HG03575 (cell line): ENCODE measurements around the gene IL4I1.
"Not testable (repeated sequence)": the region's sequence is repeated elsewhere in the genome, so short reads cannot be mapped to it uniquely, and the experiment has no call there.

Experiments used
- ATAC-seq: cut with Tn5 transposase; IDR thresholded peaks from one replicate; pipeline ENCODE4 v1.9.1; 2021; ENCODE audit not compliant: unreplicated experiment, insufficient number of reproducible peaks, low FRiP score; ENCODE audit errors: extremely low read depth

The IL4I1 gene, protein sequence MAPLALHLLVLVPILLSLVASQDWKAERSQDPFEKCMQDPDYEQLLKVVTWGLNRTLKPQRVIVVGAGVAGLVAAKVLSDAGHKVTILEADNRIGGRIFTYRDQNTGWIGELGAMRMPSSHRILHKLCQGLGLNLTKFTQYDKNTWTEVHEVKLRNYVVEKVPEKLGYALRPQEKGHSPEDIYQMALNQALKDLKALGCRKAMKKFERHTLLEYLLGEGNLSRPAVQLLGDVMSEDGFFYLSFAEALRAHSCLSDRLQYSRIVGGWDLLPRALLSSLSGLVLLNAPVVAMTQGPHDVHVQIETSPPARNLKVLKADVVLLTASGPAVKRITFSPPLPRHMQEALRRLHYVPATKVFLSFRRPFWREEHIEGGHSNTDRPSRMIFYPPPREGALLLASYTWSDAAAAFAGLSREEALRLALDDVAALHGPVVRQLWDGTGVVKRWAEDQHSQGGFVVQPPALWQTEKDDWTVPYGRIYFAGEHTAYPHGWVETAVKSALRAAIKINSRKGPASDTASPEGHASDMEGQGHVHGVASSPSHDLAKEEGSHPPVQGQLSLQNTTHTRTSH

DNA sequence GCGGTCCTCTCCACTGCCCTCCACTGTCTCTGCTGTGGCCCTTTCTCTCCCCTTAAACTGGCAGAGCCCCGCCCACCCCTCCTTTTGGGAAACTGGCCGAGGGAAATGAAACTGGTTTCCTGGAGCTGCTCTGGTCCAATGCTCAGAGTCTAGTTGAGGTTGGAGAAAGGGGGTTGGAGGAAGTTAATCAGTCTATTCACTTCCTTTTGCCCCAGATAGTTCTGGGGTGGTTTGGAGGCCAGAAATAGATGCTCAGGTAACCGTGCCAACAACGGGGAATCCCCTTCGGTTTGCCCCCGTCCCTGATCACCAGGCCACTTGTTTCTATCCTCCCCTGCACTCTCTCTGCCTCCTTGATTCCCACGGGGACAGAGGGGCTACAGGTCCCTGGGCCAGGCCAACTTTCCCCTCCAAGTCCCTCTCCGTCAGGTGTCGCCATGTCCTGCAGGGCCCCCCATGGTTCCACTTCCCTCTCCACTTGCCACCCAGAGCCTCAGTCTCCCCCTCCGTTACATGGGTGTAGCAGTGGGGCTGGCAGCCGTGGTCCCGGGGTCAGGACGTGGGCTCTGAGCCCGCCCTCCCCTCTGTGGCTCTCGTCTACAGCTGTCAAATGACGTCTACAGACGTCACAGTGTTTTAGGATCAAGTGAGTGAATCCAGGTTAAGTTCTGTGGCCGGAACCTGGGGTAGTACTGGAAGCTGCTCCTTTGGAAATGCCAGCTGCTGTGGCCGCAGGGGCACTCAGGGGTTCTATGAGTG is at the start of gene IL4I1:
TSS of gene IL4I1 (minus strand) at position 25 of the 759 bp plus-strand sequence. CDS start 727 bp downstream, outside the sequence.
- ATAC-seq, result peak; percentile 39

DNA sequence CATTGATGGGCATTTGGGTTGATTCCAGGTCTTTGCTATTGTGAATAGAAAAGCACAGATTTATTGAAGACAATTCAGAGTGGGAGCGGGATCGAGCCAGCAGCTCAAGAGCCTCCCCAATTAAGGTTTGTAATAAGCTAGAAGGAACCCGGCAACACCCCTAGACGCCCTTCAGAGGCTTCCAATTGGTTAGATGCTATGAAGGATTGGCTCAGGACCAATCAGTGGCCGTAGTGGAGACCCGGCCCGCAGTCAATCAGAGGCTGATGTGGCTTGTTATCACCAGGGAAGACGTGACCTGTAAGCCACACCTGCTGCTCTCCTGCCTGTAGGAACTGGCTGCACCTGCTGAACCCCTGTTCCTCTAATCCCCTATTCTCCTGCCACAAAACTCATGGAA is 49.7 kb upstream of the IL4I1 start:
- no peak for ATAC-seq

DNA sequence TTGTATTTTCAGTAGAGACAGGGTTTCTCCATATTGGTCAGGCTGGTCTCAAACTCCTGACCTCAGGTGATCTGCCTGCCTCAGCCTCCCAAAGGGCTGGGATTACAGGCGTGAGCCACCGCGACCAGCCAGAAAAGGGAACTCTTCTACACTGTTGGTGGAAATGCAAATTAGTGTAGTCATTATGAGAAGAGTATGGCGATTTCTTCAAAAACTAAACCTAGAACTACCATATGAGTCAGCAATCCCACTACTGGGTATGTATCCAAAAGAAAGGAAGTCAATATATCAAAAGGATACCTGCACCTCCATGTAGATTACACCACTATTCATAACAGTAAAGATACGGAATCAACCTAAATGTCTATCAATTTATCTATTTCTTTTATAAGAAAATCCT is 47.9 kb upstream of the IL4I1 start:
- not testable (repeated sequence) for ATAC-seq

DNA sequence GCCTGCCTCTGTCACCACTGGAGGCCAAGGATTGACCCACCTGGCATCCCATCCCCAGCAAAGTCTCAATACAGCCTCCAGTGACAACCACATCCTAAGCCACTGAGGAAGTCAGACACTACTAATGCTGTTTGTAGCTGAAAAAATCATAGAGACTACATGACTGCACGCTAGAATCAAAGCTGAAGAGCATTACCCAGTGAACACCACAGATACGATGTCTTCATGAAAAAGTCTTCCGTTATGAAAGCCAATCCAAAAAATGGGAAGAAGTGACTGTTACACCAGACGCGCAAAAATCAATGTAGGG is 43.8 kb upstream of the IL4I1 start:
- no peak for ATAC-seq

DNA sequence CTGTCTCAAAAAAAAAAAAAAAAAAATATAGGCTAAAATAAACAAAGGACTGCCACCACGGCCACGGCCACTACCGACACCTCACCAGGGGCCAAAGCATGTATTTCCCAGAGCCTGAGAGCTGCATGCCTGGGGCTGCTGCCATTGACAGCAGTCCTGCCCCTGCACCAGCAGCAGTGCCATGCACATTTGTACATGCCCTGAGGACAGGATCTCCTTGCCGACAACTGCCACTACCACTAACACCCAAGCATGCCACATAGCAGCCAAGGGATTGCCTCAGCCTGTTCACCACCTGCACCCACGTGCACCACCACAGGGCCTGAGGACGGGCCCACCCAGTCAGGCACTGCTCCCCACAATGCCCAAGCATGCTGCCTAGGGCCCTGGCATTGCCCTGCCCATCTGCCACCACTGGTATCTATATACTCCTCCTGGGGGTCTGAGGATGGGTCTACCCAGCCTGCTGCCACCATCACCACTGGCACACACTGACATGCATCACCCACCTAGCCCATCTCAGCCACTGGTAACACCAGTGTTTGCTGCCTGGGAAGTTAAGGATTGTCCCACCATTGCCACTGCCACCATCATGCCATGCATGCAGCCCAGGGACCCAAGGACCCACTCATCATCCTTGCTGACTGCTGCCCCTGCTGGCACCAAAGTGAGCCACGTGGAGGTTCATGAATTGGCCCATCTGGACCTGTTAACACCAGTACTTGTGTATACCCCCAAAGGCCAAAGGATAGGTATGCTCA is 43.2 kb upstream of the IL4I1 start:
- ATAC-seq, result no peak

DNA sequence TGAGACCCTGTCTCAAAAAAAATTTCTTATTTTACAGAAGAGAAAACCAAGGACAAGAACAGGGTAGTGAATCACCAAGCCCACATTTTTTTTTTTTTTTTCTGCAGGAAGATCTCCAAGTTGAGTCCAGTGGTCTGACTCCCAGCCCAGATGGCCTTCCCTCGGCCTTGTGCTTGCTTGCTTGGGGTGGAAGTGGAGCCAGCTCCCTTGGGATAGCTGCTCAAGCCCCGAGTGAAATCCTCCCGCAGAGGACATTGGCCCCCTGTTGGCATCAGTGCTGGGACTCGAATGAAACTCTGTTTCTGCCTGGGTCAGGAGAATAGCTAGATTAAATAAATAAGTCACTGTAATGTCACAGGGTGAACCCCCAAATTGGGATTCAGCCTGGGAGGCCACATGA is 42.0 kb upstream of the IL4I1 start:
- no peak for ATAC-seq

DNA sequence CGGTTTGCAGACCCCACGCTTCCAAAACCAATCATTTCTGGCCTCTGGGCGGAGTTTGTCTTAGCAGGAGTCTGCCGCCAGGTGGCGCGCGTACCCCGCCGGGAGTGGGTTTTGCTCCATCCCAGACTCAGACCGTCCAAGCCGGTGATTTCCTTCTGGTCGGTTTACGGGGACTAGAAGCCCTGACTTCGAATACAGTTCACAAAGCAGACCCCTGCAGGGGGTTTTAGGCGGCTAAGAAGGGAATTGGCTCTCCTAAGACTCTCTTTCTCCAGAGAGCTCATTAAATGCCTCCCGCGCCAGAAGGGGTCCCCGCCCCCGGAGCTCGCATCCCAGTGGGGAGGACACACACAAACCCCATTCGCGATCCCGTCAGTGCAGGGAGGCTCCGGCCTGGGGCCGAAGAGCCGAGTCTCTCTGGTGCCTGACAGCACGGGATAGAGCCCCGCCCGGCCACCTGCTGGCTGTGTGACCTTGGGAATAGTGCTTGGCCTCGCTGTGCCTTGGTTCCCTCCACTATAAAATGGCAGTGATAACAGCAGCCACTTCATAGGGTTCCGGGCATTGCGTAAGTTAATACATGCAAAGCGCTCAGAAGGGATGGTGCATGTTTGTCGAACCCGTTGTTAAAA is 41.2 kb upstream of the IL4I1 start:
- ATAC-seq, result no peak

DNA sequence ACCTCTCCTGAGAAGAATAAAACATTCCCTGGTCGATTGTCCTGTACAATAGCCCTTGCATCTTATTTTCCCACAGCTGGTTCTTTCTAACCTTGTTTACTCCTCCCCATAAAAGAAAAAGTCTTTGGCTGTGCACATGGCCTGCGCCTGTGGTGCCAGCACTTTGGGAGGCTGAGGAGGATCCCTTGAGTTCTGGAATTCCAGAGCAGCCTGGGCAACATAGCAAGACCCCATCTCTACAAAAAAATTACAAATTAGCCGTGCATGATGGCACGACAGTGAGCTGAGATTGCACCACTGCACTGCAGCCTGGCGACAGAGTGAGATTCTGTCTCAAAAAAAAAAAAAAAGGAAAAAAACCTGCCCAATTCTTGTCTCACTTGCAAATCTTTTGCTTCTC is 39.9 kb upstream of the IL4I1 start:
- ATAC-seq, result no peak

DNA sequence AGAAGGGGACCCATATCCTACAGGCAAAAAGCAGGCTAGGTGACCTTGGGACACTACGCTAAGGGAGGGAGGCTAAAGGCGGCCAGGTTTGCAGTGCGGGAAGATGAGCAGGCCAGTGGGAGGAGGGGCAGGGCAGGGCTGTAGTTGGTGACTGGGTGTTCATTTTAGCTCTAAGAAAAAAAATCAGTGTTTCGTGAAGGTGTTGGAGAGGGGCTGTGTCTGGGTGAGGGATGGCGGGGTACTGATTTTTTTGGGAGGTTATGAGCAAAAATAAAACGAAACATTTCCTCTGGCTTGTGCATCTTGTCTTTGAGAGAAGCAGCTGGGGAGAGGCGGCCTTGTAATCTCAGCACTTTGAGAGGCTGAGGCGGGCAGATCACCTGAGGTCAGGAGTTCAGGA is 37.0 kb upstream of the IL4I1 start:
- ATAC-seq, result no peak

DNA sequence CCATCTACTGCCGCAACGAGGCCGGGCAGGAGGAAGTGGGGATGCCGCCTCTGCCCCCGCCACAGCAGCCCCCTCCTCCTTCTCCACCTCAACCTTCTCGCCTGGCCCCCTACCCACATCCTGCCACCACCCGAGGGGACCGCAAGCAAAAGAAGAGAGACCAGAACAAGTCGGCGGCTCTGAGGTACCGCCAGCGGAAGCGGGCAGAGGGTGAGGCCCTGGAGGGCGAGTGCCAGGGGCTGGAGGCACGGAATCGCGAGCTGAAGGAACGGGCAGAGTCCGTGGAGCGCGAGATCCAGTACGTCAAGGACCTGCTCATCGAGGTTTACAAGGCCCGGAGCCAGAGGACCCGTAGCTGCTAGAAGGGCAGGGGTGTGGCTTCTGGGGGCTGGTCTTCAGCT is 36.0 kb upstream of the IL4I1 start:
- ATAC-seq, result no peak

DNA sequence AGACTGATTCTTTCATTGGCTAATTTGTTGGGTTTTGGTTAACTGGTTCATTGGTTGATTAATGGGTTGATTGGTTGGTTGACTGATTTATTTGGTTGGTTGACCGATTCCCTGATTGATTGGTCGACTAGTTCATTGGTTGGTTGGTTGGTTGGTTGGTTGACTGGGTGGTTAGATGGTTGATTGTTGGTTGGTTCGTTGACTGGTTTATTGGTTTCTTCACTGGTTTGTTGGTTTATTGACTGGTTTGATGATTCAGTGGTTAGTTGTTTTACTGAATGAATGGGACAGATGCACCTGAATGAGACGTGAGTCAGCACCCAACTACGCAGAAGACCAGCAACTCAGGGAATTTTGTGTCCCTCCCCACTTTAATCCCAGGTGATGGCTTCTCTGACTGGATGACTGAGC is 35.4 kb upstream of the IL4I1 start:
- no peak for ATAC-seq

DNA sequence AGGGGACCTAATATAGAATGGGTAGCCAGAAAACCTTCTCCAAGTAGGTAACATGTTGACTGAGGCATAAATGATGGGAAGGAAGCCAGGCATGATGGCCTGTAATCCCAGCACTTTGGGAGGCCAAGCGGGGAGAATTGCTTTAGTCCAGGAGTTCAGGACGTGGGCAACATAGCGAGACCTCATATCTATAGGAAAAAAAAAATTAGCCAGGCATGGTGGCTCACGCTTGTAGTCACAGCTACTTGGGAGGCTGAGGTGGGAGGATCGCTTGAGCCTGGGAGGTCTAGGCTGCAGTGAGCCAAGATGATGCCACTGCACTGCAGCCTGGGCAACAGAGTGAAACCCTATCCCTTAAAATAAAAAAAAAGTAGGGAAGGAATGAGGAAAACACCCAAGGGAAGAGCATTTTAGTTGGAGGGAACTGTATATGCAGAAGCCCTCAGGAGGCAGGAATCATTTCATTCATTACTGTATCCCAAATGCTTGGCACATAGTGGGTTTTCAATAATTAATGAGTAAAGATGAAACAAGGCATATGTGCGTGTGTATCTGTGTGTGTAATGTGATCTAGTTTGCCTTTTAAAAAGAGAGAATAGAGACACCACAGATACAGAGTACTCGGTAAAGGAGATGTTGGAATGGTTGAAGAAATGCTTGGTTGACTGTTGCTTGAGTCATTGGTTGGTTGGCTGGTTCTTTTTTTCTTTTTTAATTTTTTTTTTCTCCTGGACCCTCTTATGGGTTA is 34.8 kb upstream of the IL4I1 start:
- no peak for ATAC-seq

DNA sequence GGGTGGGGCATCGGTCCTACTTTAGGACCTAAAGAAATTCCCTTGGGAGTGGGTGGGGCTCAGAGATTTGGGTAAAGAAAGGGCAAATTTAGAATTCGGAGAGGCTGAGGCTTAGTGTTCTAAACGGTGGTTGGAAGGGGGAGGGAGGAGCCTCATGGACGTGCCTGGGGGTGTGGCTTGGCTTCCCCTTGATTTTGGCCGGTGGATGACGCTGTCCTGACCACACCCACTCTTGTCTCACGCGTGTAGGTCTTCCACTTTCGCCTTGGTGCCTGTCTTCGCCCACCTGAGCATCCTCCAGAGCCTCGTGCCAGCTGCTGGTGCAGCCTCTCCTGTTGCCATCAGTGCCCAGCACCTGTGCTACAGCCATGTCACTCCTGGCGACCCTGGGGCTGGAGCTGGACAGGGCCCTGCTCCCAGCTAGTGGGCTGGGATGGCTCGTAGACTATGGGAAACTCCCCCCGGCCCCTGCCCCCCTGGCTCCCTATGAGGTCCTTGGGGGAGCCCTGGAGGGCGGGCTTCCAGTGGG is 33.9 kb upstream of the IL4I1 start:
- ATAC-seq, result no peak

DNA sequence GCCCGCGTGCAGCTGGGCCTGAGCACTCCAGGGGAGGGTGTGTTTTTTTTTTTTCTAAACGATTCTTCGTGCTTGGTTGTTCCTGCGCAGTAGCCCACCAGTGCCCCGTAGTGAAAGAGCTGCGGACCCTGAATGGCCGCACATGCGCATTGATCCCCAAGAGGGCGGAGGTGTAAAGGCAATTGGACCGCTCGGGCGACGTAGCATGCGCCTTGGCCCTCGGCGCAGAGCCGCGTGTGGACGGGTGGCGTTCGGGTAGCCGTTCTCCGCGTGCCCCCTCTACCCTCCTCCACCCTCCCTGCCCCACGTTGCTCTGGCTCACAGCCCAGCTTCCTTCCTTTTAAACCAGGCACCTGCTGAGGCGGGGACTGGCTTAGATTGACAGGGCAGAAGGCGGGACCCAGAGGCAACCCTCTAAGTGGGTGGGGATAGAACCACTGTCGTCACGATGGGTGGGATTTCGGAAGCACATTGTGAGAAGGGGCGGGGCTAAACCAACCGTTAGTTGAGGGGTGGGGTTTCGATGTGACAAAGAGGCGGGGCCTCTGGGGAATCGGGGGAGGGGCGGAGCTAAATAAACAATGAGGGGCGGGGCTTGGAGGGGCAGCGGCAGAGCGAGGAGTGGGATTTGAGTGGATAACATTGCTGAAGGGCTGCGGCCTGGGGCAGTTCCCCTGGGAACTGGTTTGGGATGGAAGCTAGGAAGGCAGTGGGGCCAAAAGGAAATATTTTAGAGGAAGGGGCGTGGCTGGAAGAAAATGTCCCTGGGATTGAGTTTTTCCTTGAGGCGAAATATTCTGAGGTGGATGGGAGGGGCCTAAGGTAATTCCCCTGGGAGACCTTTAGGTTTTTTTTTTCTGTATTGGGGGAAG is 33.2 kb upstream of the IL4I1 start:
- ATAC-seq, result peak; percentile 27

DNA sequence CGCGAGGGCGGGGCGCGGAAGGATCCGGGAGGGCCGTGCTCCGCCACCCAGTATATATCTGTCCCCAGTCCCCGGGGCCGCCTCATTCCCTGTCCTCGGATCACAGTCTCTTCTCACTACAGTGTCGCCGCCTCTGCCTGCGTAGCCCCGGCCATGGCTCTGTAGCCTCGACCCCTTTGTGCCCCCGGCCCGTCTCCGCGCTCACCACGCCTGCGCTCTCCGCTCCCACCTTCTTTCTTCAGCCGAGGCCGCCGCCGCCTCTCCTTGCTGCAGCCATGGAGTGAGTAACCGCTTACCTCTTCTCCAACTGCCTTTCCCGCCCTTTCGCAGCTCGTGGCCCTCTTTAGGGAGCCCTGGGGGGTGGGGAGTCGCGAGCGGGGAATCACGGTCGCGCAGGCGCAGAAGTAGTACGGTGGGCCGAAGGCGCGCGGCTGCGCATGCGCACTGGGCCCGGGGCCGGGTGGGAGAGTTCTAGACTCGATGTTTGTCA is 32.5 kb upstream of the IL4I1 start, which contains the start of the genes ATF5 and NUP62:
TSS of gene ATF5 (plus strand) at position 85 of the 490 bp plus-strand sequence. CDS start 1,646 bp downstream, outside the sequence.
TSS of gene NUP62 (minus strand) at position 384 of the 490 bp plus-strand sequence. CDS start 19,697 bp downstream, outside the sequence.
- peak; percentile 17 for ATAC-seq

DNA sequence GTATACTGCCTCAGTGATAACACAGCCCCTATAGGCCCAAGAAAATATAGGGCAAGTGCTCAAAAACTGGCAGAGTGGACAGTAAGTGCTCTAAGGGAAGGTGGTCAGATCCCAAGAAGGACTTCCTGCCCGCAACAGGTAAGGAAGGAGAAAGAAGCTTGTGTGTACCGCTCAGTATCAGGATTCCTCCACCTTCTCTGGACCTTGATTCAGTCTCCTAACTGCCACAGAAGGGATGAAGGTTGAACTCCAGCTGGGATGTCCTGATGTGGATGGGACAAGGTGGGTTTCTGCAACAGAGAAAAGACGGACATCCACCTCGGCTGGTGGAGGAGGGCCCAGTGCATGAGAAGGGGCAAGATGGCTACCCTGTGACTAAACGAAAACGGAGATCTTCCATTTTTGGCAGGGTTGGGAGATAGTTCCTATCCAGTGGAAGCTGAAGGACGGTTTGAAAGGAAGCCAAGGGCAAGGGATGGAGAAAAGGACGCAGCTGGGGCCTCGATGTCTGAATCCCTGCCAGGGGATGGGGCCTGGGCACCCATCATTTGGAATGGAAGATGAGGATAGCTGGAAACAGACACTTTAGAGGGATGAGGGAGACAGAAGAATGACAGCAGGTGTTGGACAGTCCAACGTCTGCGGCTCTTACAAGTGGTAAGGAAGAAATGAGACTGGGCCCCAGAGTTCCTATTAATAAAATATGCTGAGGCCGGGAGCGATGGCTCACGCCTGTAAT is 31.0 kb upstream of the IL4I1 start:
- no peak for ATAC-seq
